Adrenal gland (tissue), 5 donors: Measurements from ENCODE around the gene TMEM52.

Source experiments
- CTCF ChIP-seq, 6 experiments: fragments of 450-650 bp in 4 of 6; fragments of 200-600 bp in 2 of 6; sonication (generic) in 1 of 6; IDR thresholded peaks; 1 replicate in 5 of 6; 2 replicates in 1 of 6; pipeline versions ENCODE4 v1.5.1 to v1.8.0; 2016 to 2021; ENCODE audit warnings: antibody characterized with exemption in 6 of 6, mild to moderate bottlenecking in 2 of 6, moderate library complexity in 1 of 6
- POLR2A ChIP-seq, 2 donors: fragments of 450-650 bp; IDR thresholded peaks; one replicate each; pipeline ENCODE4 v1.6.1; 2017; ENCODE audit warnings: antibody characterized with exemption in 2 of 2, mild to moderate bottlenecking in 2 of 2, moderate library complexity in 1 of 2
- donor health status: DM: no; HTN: no; CAD: no.

- no peak for TF ChIP-seq CTCF (IDR thresholded peaks at IDR 0.05)
- no peak for TF ChIP-seq POLR2A (IDR thresholded peaks at IDR 0.05)
Observed at GRCh38 chr1:1963570-1963969, 44.5 kb upstream of the TMEM52 start.
